Mucosa of stomach (tissue), 1 donor: Measurements from ENCODE around the gene RFX3.

Source experiments
- H3K27me3 ChIP-seq: one replicate; pipeline ENCODE4 v1.7.0; 2013; ENCODE audit warnings: mild to moderate bottlenecking, low read length; ENCODE audit not compliant: control insufficient read depth, insufficient read depth
- H3K36me3 ChIP-seq: one replicate; pipeline ENCODE4 v1.7.0; 2013; ENCODE audit warnings: low read length; ENCODE audit not compliant: control insufficient read depth, insufficient read depth
- H3K4me1 ChIP-seq: one replicate; pipeline ENCODE4 v1.7.0; 2013; ENCODE audit warnings: mild to moderate bottlenecking, low read length; ENCODE audit not compliant: control insufficient read depth, insufficient read depth
- H3K4me3 ChIP-seq: one replicate; pipeline ENCODE4 v1.7.0; 2013; ENCODE audit warnings: low read length
- H3K9ac ChIP-seq: one replicate; pipeline ENCODE4 v1.7.0; 2013; ENCODE audit warnings: mild to moderate bottlenecking, low read length, moderate library complexity
- H3K9me3 ChIP-seq: one replicate; pipeline ENCODE4 v1.7.0; 2013; ENCODE audit warnings: mild to moderate bottlenecking, low read length, moderate library complexity; ENCODE audit not compliant: control insufficient read depth
- donor health status: Pancreatic carcinoma.

RFX3 gene

GRCh38 chr9:3436629-3437420 lies 89.0 kb downstream of the RFX3 start:
- Histone ChIP-seq H3K9ac (no peak overlapping the region), H3K4me1 (no peaks in the 10 kb centered on the region), H3K4me3 (no peak overlapping the region)

GRCh38 chr9:3435732-3436131 lies 90.1 kb downstream of the RFX3 start:
- H3K9ac ChIP-seq: no peak overlapping the region
- no peaks in the 10 kb centered on the region for H3K4me1 ChIP-seq
- no peak overlapping the region for H3K4me3 ChIP-seq
- H3K9me3 ChIP-seq: no peaks in the 10 kb centered on the region
- no peaks in the 10 kb centered on the region for H3K27me3 ChIP-seq
- no peaks in the 10 kb centered on the region for H3K36me3 ChIP-seq

More at GRCh38 chr9:3436629-3437420, 89.0 kb downstream of the RFX3 start:
- Histone ChIP-seq H3K9me3 (no peaks in the 10 kb centered on the region), H3K27me3 (no peaks in the 10 kb centered on the region), H3K36me3 (no peaks in the 10 kb centered on the region)

- no peaks in the 10 kb centered on the region for H3K9me3 ChIP-seq
- H3K36me3 ChIP-seq: no peaks in the 10 kb centered on the region
- H3K9ac ChIP-seq: no peak overlapping the region
- H3K27me3 ChIP-seq: no peaks in the 10 kb centered on the region
- no peaks in the 10 kb centered on the region for H3K4me1 ChIP-seq
- H3K4me3 ChIP-seq: no peak overlapping the region
These were observed 91.2 kb downstream of the RFX3 start for GRCh38 chr9:3434594-3434993.

GRCh38 chr9:3433754-3434153 lies 92.0 kb downstream of the RFX3 start:
- Histone ChIP-seq H3K4me1 (no peaks in the 10 kb centered on the region), H3K27me3 (no peaks in the 10 kb centered on the region), H3K4me3 (no peak overlapping the region), H3K9ac (no peak overlapping the region), H3K36me3 (no peaks in the 10 kb centered on the region), H3K9me3 (no peaks in the 10 kb centered on the region)

- Histone ChIP-seq H3K9me3 (no peaks in the 10 kb centered on the region), H3K4me1 (no peaks in the 10 kb centered on the region), H3K36me3 (no peaks in the 10 kb centered on the region), H3K4me3 (no peak overlapping the region), H3K27me3 (no peaks in the 10 kb centered on the region), H3K9ac (no peak overlapping the region)
These were observed 92.7 kb downstream of the RFX3 start for GRCh38 chr9:3433066-3433465.

- Histone ChIP-seq H3K9ac (no peak overlapping the region), H3K36me3 (no peaks in the 10 kb centered on the region), H3K4me3 (no peak overlapping the region), H3K27me3 (no peaks in the 10 kb centered on the region), H3K4me1 (no peaks in the 10 kb centered on the region), H3K9me3 (no peaks in the 10 kb centered on the region)
These were observed 93.9 kb downstream of the RFX3 start for GRCh38 chr9:3431890-3432289.

GRCh38 chr9:3419893-3420292 lies 105.9 kb downstream of the RFX3 start:
- H3K36me3 ChIP-seq: no peaks in the 10 kb centered on the region
- H3K27me3 ChIP-seq: no peaks in the 10 kb centered on the region
- no peaks in the 10 kb centered on the region for H3K4me1 ChIP-seq
- no peak overlapping the region for H3K9ac ChIP-seq
- no peaks in the 10 kb centered on the region for H3K9me3 ChIP-seq
- no peak overlapping the region for H3K4me3 ChIP-seq

GRCh38 chr9:3415906-3416305 lies 109.9 kb downstream of the RFX3 start:
- Histone ChIP-seq H3K27me3 (no peaks in the 10 kb centered on the region), H3K4me1 (no peaks in the 10 kb centered on the region), H3K36me3 (no peaks in the 10 kb centered on the region), H3K4me3 (no peak overlapping the region), H3K9ac (no peak overlapping the region), H3K9me3 (no peaks in the 10 kb centered on the region)

- no peaks in the 10 kb centered on the region for H3K4me1 ChIP-seq
- H3K36me3 ChIP-seq: no peaks in the 10 kb centered on the region
- H3K27me3 ChIP-seq: no peaks in the 10 kb centered on the region
- no peaks in the 10 kb centered on the region for H3K9me3 ChIP-seq
- H3K9ac ChIP-seq: no peak overlapping the region
- H3K4me3 ChIP-seq: no peak overlapping the region
These were observed 111.8 kb downstream of the RFX3 start for GRCh38 chr9:3413984-3414383.

GRCh38 chr9:3410461-3410860 lies 115.3 kb downstream of the RFX3 start:
- Histone ChIP-seq H3K27me3 (no peaks in the 10 kb centered on the region), H3K4me3 (no peak overlapping the region), H3K9ac (no peak overlapping the region), H3K36me3 (no peaks in the 10 kb centered on the region), H3K9me3 (no peaks in the 10 kb centered on the region), H3K4me1 (no peaks in the 10 kb centered on the region)

- Histone ChIP-seq H3K4me3 (no peak overlapping the region), H3K9ac (no peak overlapping the region), H3K4me1 (no peaks in the 10 kb centered on the region), H3K9me3 (no peaks in the 10 kb centered on the region), H3K27me3 (no peaks in the 10 kb centered on the region), H3K36me3 (no peaks in the 10 kb centered on the region)
These were observed 116.3 kb downstream of the RFX3 start for GRCh38 chr9:3409453-3409852.

- no peak overlapping the region for H3K9ac ChIP-seq
- no peak overlapping the region for H3K4me3 ChIP-seq
- H3K36me3 ChIP-seq: no peaks in the 10 kb centered on the region
- no peaks in the 10 kb centered on the region for H3K9me3 ChIP-seq
- H3K4me1 ChIP-seq: no peaks in the 10 kb centered on the region
- no peaks in the 10 kb centered on the region for H3K27me3 ChIP-seq
These were observed 122.5 kb downstream of the RFX3 start for GRCh38 chr9:3403315-3403714.
